ENCODE measurements around the gene FARS2. TPM values are rescaled to one million over a fixed set of nuclear protein-coding genes. Genes with fewer than 3 reads are reported as not detected.

Gene FARS2
- polyA plus RNA-seq, 3 donors = 12.2 to 21.6 (median 17.7) TPM

GRCh38 chr6:5365436-5366195, 104.3 kb downstream of the FARS2 start:
- WGBS (ENCODE audit: insufficient coverage) = 100% methylated on average over 1 of the region's 4 CpGs
- H3K4me3 ChIP-seq (replicated peaks in 1 of 3; ENCODE audit: low read depth in 2 of 3, low read length in 3 of 3) = no peak overlapping the region
- H3K4me2 ChIP-seq (replicated peaks; ENCODE audit: extremely low read depth, low read length, poor library complexity, severe bottlenecking) = no peak overlapping the region
- TF ChIP-seq CTCF (IDR thresholded peaks at IDR 0.05) = no peak
- H3K27me3 Mint-ChIP-seq (ENCODE audit: low read depth in 3 of 3) = no peaks in the 10 kb centered on the region
- no peak overlapping the region for H2AFZ ChIP-seq (ENCODE audit: insufficient read depth, low read depth, low read length, poor library complexity, severe bottlenecking)
- intact Hi-C loops (cut with micrococcal nuclease) = no loop called here
- no peak overlapping the region for H3K9ac ChIP-seq (ENCODE audit: insufficient read depth, low read length, poor library complexity, severe bottlenecking)
- no peaks in the 10 kb centered on the region for H3K9me3 ChIP-seq (replicated peaks in 1 of 2; ENCODE audit: control insufficient read depth in 1 of 2, insufficient read depth in 1 of 2, low read length in 2 of 2)
- H3K36me3 ChIP-seq (replicated peaks in 1 of 2; ENCODE audit: control insufficient read depth in 1 of 2, insufficient read depth in 2 of 2, low read length in 2 of 2) = peaks cover 5 to 15% of the 10 kb centered on the region in 2 donors
- no peaks in the 10 kb centered on the region for H4K20me1 ChIP-seq (ENCODE audit: insufficient read depth, low read length)
- DNase-seq = no peak
- peaks cover 18 to 22% of the 10 kb centered on the region in 2 donors for H3K36me3 Mint-ChIP-seq
- H3K4me1 Mint-ChIP-seq = no peaks in the 10 kb centered on the region
- no peaks in the 10 kb centered on the region for H3K79me2 ChIP-seq (ENCODE audit: insufficient read depth, low read length)
- no peaks in the 10 kb centered on the region for H3K9me3 Mint-ChIP-seq
- no peak overlapping the region for H3K4me3 Mint-ChIP-seq
- peak overlapping the region in 2 of 7 donors; percentile 54 to 65 for H3K27ac Mint-ChIP-seq
- no peaks in the 10 kb centered on the region for H3K27me3 ChIP-seq (ENCODE audit: control insufficient read depth in 2 of 2, insufficient read depth in 2 of 2, low read length in 2 of 2)
- H3K4me1 ChIP-seq (ENCODE audit: control insufficient read depth in 1 of 2, insufficient read depth in 2 of 2, low read length in 2 of 2) = no peaks in the 10 kb centered on the region
- no peak overlapping the region for H3K27ac ChIP-seq (ENCODE audit: low read depth in 1 of 2, low read length in 2 of 2)

- H3K4me1 ChIP-seq (ENCODE audit: control insufficient read depth in 1 of 2, insufficient read depth in 2 of 2, low read length in 2 of 2) = no peaks in the 10 kb centered on the region
- H3K79me2 ChIP-seq (ENCODE audit: insufficient read depth, low read length) = no peaks in the 10 kb centered on the region
- no peak overlapping the region for H3K27ac Mint-ChIP-seq
- no peak for TF ChIP-seq CTCF (IDR thresholded peaks at IDR 0.05)
- peaks cover 0 to 1% (median 0%) of the 10 kb centered on the region in 7 donors for H3K9me3 Mint-ChIP-seq
- 95% methylated on average over 3 of the region's 3 CpGs for WGBS (ENCODE audit: insufficient coverage)
- no peak overlapping the region for H3K4me3 Mint-ChIP-seq
- no peak for DNase-seq
- H3K36me3 Mint-ChIP-seq = peaks cover 23 to 27% of the 10 kb centered on the region in 2 donors
- H3K9ac ChIP-seq (ENCODE audit: insufficient read depth, low read length, poor library complexity, severe bottlenecking) = no peak overlapping the region
- H3K27me3 Mint-ChIP-seq (ENCODE audit: low read depth in 3 of 3) = peaks cover 0 to 2% (median 0%) of the 10 kb centered on the region in 3 donors
- H3K9me3 ChIP-seq (replicated peaks in 1 of 2; ENCODE audit: control insufficient read depth in 1 of 2, insufficient read depth in 1 of 2, low read length in 2 of 2) = no peaks in the 10 kb centered on the region
- no peak overlapping the region for H2AFZ ChIP-seq (ENCODE audit: insufficient read depth, low read depth, low read length, poor library complexity, severe bottlenecking)
- no peak overlapping the region for H3K4me2 ChIP-seq (replicated peaks; ENCODE audit: extremely low read depth, low read length, poor library complexity, severe bottlenecking)
- H4K20me1 ChIP-seq (ENCODE audit: insufficient read depth, low read length) = no peaks in the 10 kb centered on the region
- H3K27me3 ChIP-seq (ENCODE audit: control insufficient read depth in 2 of 2, insufficient read depth in 2 of 2, low read length in 2 of 2) = no peaks in the 10 kb centered on the region
- H3K27ac ChIP-seq (ENCODE audit: low read depth in 1 of 2, low read length in 2 of 2) = no peak overlapping the region
- H3K36me3 ChIP-seq (replicated peaks in 1 of 2; ENCODE audit: control insufficient read depth in 1 of 2, insufficient read depth in 2 of 2, low read length in 2 of 2) = peaks cover 5 to 15% of the 10 kb centered on the region in 2 donors
- intact Hi-C loops (cut with micrococcal nuclease) = no loop called here
- no peak overlapping the region for H3K4me3 ChIP-seq (replicated peaks in 1 of 3; ENCODE audit: low read depth in 2 of 3, low read length in 3 of 3)
- H3K4me1 Mint-ChIP-seq = no peaks in the 10 kb centered on the region
These were observed 105.6 kb downstream of the FARS2 start for GRCh38 chr6:5366941-5367340.

Data from CD14-positive monocyte (primary cell).